SK-N-MC (cell line): ENCODE measurements around the gene HCN1.

Source experiments
- EZH2 ChIP-seq: fragments of 200-600 bp; sonication (generic); IDR thresholded peaks from one replicate; pipeline ENCODE4 v1.6.1; 2017; ENCODE audit warnings: antibody characterized with exemption
- FOXP2 ChIP-seq: optimal IDR thresholded peaks from 2 replicates; pipeline ENCODE3; 2011; ENCODE audit warnings: mild to moderate bottlenecking, moderate library complexity; ENCODE audit not compliant: insufficient read depth; ENCODE audit errors: extremely low read length, control extremely low read depth
- POLR2AphosphoS5 ChIP-seq: IDR thresholded peaks from 2 replicates; pipeline ENCODE4 v1.6.1; 2012; ENCODE audit warnings: mild to moderate bottlenecking, low read depth, low read length, borderline replicate concordance

DNA sequence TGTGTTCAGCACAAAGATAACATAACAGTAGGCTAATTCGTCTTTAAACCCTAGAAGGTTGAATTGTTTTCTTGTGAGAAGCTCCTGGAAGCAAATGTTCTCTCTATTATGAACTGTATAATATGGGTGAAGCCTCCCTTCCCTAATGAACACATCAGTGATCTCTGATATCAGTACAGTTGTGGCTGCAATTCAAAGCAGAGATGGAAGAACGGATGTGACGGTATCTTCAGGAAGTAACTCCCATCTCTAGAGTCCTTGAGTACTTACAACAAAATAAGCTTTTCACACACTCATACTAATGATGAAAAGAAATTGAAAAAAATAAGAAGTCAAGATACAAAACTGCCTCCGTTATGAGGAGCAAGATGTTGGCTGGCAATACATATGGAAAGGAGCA is 4.5 kb downstream of the HCN1 start:
- TF ChIP-seq EZH2: no peak
- TF ChIP-seq POLR2AphosphoS5: no peak
- no peak for TF ChIP-seq FOXP2
